Stomach (tissue), 9 donors: ENCODE measurements around the gene WHRN. TPM values are rescaled to one million over a fixed set of nuclear protein-coding genes. Genes with fewer than 3 reads are reported as not detected.

Experiments used
- DNase-seq, 2 donors: peaks; one replicate each; pipeline versions ENCODE4 v3.0.0 to v3.0.0-alpha.2; 2013 to 2019
- H3K27ac ChIP-seq, 5 donors: fragments of 200-600 bp in 4 of 5; sonication (generic) in 4 of 5; one replicate each; pipeline ENCODE4 v1.5.1; 2013 to 2019; ENCODE audit warnings: mild to moderate bottlenecking in 1 of 5, moderate library complexity in 1 of 5
- H3K27me3 ChIP-seq, 3 donors: fragments of 200-600 bp; sonication (generic); one replicate each; pipeline ENCODE4 v1.5.1; 2017 to 2019; ENCODE audit warnings: mixed run types in 1 of 3
- H3K36me3 ChIP-seq, 4 donors: fragments of 200-600 bp; sonication (generic); 1 replicate in 3 of 4; 2 replicates in 1 of 4; pipeline ENCODE4 v1.5.1; 2016 to 2019
- H3K4me1 ChIP-seq, 4 donors: fragments of 200-600 bp; sonication (generic); one replicate each; pipeline ENCODE4 v1.5.1; 2016 to 2019
- H3K4me3 ChIP-seq, 4 donors: fragments of 200-600 bp; sonication (generic) in 3 of 4; one replicate each; pipeline ENCODE4 v1.5.1; 2016 to 2019; ENCODE audit warnings: mild to moderate bottlenecking in 1 of 4
- H3K9me3 ChIP-seq, 4 donors: fragments of 200-600 bp; sonication (generic); one replicate each; pipeline ENCODE4 v1.5.1; 2016 to 2019
- EP300 ChIP-seq: sonication (generic); formaldehyde crosslinking; IDR thresholded peaks from one replicate; pipeline ENCODE4 v1.6.1; 2017; ENCODE audit warnings: antibody characterized with exemption
- POLR2A ChIP-seq, 4 donors: fragments of 450-650 bp; IDR thresholded peaks; one replicate each; pipeline ENCODE4 v1.6.1; 2016; ENCODE audit warnings: antibody characterized with exemption in 4 of 4, control low read depth in 2 of 4, mild to moderate bottlenecking in 1 of 4, moderate library complexity in 1 of 4
- POLR2AphosphoS5 ChIP-seq, 3 donors: sonication (generic); formaldehyde crosslinking; IDR thresholded peaks; one replicate each; pipeline ENCODE4 v1.6.1; 2016; ENCODE audit warnings: antibody characterized with exemption in 3 of 3
- WGBS, 5 donors: extraction: QIAGEN DNeasy Blood & Tissue Kit in 3 of 5; methylation state at CpG; one replicate each; pipeline versions ENCODE4 v1.1.5 to v1.1.7; 2013 to 2018; 5-methylcytosine and 5-hydroxymethylcytosine counted together
- intact Hi-C: fragments of 100-400 bp; cut with DNase I; formaldehyde crosslinking; loops from one replicate; pipeline ENCODE4 v1.15.1; 2023; ENCODE audit warnings: low total_unique reads
- polyA plus RNA-seq, 3 donors: library from polyadenylated mRNA; stranded (reverse); fragments of 200-250 nt; gene quantifications; one replicate each; pipeline ENCODE4 v1.2.3, GENCODE V29; 2013
- total RNA-seq, 5 donors: library from RNA; depleted of rRNA; stranded (reverse); fragments of >200 nt; gene quantifications; one replicate each; pipeline versions ENCODE4 v1.1.0 to v1.2.3, GENCODE V29; 2014 to 2016
- TF ChIP-seq, protein P1 (sequence below), 7 experiments: fragments of 450-650 bp in 4 of 7; fragments of 200-600 bp in 3 of 7; sonication (generic) in 3 of 7; IDR thresholded peaks; one replicate each; pipeline ENCODE4 v1.5.1; 2016 to 2019; ENCODE audit warnings: antibody characterized with exemption in 7 of 7, control low read depth in 2 of 7, mild to moderate bottlenecking in 1 of 7
- donor health status: healthy with polysubstance abuse.
- donor health status: Bipolar disorder and iron deficiency.
- donor health status: healthy.

WHRN gene
- total and polyA plus RNA-seq, 8 donors = 2.3 to 70.1 (median 4.8) TPM

DNA sequence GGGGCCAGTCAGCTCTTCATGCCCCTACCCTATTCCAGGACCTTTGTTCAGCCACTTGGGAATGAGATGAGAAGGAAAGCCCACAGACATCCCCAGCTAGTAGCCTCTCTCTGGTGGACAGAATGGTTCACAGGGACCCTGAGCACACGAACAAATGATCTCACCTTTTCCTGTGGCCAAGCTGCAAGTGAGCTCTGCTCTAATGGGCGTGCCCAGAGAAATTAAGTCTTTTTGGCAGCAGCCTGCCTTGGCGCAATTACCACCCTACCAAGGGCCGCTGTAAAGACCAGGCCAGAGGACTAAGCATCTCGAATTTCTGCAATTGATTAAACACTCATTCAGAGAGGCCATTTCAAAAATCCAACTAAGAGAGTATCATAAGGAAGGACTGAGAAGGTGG lies 56.0 kb downstream of the WHRN start:
- DNase-seq = no peak
- 58 to 81% (median 64%) methylated on average over 3 to 5 of the region's 5 CpGs for WGBS, 5 donors
- TF ChIP-seq, protein P1, sequence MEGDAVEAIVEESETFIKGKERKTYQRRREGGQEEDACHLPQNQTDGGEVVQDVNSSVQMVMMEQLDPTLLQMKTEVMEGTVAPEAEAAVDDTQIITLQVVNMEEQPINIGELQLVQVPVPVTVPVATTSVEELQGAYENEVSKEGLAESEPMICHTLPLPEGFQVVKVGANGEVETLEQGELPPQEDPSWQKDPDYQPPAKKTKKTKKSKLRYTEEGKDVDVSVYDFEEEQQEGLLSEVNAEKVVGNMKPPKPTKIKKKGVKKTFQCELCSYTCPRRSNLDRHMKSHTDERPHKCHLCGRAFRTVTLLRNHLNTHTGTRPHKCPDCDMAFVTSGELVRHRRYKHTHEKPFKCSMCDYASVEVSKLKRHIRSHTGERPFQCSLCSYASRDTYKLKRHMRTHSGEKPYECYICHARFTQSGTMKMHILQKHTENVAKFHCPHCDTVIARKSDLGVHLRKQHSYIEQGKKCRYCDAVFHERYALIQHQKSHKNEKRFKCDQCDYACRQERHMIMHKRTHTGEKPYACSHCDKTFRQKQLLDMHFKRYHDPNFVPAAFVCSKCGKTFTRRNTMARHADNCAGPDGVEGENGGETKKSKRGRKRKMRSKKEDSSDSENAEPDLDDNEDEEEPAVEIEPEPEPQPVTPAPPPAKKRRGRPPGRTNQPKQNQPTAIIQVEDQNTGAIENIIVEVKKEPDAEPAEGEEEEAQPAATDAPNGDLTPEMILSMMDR (IDR thresholded peaks at IDR 0.05) = no peak

DNA sequence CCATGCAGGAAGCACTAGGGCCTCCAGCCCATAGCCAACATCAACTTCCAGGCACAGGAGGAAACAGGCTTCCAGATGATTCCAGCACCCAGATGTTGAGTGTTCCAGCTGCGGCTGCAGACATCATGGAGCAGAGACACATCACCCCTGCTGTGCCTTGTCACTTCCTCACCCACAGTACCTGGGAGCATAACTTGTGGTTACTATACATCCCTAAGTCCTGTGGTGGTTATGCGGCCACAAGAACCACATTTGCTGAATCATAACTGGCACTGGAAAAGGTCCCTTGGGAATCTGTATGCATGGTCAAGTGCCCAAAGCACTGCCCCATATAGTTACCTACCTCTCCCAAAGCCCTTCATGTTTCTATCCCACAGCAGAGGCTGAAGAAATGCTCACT lies 56.6 kb downstream of the WHRN start:
- H3K36me3 ChIP-seq = no peaks in the 10 kb centered on the region
- no peaks in the 10 kb centered on the region for H3K4me1 ChIP-seq
- H3K27ac ChIP-seq = no peak overlapping the region
- no peak for TF ChIP-seq EP300
- no peak for TF ChIP-seq POLR2AphosphoS5 (IDR thresholded peaks at IDR 0.05)
- no peak for TF ChIP-seq POLR2A (IDR thresholded peaks at IDR 0.05)
- TF ChIP-seq, protein P1 (IDR thresholded peaks at IDR 0.05) = no peak
- no peak for DNase-seq
- WGBS, 5 donors = 80 to 100% (median 86%) methylated on average over 1 to 2 of the region's 2 CpGs
- H3K27me3 ChIP-seq = no peaks in the 10 kb centered on the region
- no peak overlapping the region for H3K4me3 ChIP-seq
- no peaks in the 10 kb centered on the region for H3K9me3 ChIP-seq
- intact Hi-C loops = no loop called here

More for the DNA sequence above, 56.0 kb downstream of the WHRN start:
- intact Hi-C loops = no loop called here
- Histone ChIP-seq H3K36me3 (no peaks in the 10 kb centered on the region), H3K4me1 (no peaks in the 10 kb centered on the region), H3K27ac (no peak overlapping the region), H3K4me3 (no peak overlapping the region), H3K9me3 (no peaks in the 10 kb centered on the region), H3K27me3 (no peaks in the 10 kb centered on the region)

DNA sequence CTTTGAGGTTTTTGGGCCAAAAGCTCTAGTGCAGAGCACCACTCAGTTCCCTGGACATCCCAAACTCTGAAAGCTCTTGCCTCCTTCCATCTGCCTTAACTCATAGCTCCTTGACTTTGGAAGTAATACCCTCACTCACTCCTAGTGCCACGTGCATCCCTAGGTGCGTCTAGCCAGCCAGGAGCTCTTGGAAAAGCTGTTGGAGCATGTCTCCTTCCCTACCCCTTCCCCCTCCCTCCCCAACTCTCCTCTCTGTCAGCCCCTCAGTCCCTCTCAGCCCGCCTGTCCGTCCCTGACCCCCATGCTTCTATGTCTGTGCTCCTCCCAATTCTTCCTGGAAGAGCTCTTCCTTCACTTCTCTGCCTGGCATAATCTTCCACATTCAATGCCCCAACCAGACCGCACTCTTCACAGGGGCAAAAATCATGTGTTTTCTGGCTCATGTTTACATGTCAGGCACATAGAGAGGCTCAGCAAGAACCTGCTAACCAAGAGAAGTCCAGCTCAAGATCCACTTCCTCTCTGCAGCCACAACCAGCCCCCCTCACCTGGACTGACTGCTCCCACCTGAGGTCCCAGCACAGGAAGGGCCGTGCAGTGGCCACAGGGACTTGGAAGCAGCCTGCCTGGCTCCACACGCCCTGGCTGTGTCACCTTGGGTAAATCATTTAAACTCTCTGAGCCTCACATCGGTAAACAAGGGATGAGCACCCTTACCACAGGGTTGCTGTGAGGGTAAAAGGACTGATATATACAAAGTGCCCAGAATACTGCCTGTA lies 58.4 kb downstream of the WHRN start:
- TF ChIP-seq POLR2A (IDR thresholded peaks at IDR 0.05) (no peak), POLR2AphosphoS5 (IDR thresholded peaks at IDR 0.05) (no peak), EP300 (no peak)
- TF ChIP-seq, protein P1 (IDR thresholded peaks at IDR 0.05) = no peak
- WGBS, 5 donors = 70 to 77% (median 73%) methylated on average over 8 of the region's 8 CpGs

DNA sequence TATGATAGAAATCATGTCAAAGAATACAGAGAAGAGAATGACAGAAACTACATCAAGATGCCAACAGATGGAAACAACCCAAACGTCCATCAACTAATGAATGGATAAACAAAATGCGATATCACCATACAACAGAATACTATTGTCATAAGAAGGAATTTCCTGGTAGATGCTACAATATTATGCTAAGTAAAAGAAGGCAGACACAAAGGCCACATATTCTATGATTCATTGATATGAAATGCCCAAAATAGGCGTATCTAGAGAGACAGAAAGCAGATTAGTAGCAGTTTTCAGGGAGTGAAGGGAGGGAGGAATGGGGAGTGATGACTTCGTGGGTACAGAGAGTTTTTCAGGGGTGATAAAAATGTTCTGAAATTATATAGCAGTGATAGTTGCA lies 59.2 kb downstream of the WHRN start:
- Histone ChIP-seq H3K4me1 (no peaks in the 10 kb centered on the region), H3K4me3 (no peak overlapping the region), H3K36me3 (no peaks in the 10 kb centered on the region), H3K27ac (no peak overlapping the region), H3K9me3 (no peaks in the 10 kb centered on the region), H3K27me3 (no peaks in the 10 kb centered on the region)
- 46 to 58% (median 48%) methylated on average over 4 of the region's 4 CpGs for WGBS, 5 donors
- DNase-seq = no peak
- TF ChIP-seq, protein P1 (IDR thresholded peaks at IDR 0.05) = no peak
- TF ChIP-seq POLR2AphosphoS5 (IDR thresholded peaks at IDR 0.05) (no peak), POLR2A (IDR thresholded peaks at IDR 0.05) (no peak), EP300 (no peak)
- intact Hi-C loops = no loop called here

More for the DNA sequence above, 58.4 kb downstream of the WHRN start:
- Histone ChIP-seq H3K27ac (no peak overlapping the region), H3K4me1 (no peaks in the 10 kb centered on the region), H3K27me3 (no peaks in the 10 kb centered on the region), H3K36me3 (no peaks in the 10 kb centered on the region), H3K4me3 (no peak overlapping the region), H3K9me3 (no peaks in the 10 kb centered on the region)
- intact Hi-C loops = no loop called here
- DNase-seq = no peak
